ENCODE data around the gene PTPRCAP.

- TF ChIP-seq CTCF (IDR thresholded peaks at IDR 0.05) (no peak), POLR2A (IDR thresholded peaks at IDR 0.05) (no peak)
Measured at GRCh38 chr11:67451658-67451976, 14.1 kb upstream of the PTPRCAP start.

All from transverse colon (tissue), 3 donors.